ENCODE measurements around the gene TP53TG3E.
"Not testable (repeated sequence)": the region's sequence is repeated elsewhere in the genome, so short reads cannot be mapped to it uniquely, and the experiment has no call there.

TP53TG3E gene, protein sequence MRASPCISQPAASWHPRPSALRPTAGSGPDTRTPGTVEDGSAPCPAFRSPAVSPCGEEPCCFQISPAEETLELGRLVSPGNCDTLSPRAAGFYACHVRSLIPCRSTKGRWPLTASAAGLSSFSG

DNA sequence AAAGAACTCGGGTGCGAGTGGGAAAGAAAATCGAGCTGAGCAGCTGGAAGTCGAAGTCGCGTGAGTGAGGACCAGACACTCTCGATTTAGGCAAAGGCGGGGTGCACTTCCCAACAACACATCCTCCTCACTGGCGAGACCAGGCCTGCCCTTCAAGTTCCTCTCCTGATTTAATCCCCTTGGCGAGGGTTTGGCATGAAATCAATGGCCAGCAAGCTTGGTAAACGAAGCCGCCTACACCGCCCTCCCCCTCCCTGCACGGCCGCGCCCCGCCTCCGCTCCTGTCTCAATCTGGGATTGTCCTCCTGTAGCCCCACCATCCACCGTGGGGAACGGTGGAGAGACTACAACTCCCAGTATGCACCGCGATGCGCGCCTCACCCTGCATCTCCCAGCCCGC is at the start of gene TP53TG3E:
TSS of gene TP53TG3E (plus strand) at position 301 of the 400 bp plus-strand sequence. CDS start at position 369, 68 bp downstream.
- not testable (repeated sequence) for DNase-seq

DNA sequence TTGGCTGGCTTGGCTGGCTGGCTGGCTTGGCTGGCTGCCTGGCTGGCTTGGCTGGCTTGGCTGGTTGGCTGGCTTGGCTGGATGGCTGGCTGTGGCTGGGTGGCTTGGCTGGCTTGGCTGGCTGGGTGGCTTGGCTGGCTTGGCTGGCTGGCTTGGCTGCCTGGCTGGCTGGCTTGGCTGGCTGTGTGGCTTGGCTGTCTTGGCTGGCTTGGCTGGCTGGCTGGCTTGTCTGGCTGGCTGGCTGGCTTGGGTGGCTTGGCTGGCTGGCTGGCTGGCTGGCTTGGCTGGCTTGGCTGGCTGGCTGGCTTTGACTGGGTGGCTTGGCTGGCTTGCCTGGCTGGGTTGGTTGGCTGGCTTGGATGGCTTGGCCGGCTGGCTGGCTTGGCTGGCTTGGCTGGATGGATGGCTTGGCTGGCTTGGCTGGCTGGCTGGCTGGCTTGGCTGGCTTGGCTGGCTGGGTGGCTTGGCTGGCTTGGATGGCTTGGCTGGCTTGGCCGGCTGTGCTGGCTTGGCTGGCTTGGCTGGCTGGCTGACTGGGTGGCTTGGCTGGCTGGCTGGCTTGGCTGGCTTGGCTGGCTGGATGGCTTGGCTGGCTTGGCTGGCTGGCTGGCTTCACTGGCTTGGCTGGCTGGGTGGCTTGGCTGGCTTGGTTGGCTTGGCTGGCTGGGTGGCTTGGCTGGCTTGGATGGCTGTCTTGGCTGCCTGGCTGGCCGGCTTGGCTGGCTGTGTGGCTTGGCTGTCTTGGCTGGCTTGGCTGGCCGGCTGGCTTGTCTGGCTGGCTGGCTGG is 32.3 kb downstream of the TP53TG3E start:
- not testable (repeated sequence) for DNase-seq

DNA sequence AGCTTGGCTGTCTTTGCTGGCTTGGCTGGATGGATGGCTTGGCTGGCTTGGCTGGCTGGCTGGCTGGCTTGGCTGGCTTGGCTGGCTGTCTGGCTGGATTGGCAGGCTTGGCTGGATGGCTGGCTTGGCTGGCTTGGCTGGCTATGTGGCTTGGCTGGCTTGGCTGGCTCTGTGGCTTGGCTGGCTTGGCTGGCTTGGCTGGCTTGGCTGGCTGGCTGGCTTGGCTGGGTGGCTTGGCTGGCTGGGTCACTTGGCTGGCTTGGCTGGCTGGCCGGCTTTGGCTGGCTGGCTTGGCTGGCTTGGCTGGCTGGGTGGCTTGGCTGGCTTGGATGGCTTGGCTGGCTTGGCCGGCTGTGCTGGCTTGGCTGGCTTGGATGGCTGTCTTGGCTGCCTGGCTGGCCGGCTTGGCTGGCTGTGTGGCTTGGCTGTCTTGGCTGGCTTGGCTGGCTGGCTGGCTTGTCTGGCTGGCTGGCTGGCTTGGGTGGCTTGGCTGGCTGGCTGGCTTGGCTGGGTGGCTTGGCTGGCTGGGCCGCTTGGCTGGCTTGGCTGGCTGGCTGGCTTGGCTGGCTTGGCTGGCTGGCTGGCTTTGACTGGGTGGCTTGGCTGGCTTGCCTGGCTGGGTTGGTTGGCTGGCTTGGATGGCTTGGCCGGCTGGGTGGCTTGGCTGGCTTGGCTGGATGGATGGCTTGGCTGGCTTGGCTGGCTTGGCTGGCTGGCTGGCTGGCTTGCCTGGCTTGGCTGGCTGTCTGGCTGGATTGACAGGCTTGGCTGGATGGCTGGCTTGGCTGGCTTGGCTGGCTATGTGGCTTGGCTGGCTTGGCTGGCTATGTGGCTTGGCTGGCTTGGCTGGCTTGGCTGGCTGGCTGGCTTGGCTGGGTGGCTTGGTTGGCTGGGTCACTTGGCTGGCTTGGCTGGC is 33.8 kb downstream of the TP53TG3E start:
- not testable (repeated sequence) for DNase-seq

DNA sequence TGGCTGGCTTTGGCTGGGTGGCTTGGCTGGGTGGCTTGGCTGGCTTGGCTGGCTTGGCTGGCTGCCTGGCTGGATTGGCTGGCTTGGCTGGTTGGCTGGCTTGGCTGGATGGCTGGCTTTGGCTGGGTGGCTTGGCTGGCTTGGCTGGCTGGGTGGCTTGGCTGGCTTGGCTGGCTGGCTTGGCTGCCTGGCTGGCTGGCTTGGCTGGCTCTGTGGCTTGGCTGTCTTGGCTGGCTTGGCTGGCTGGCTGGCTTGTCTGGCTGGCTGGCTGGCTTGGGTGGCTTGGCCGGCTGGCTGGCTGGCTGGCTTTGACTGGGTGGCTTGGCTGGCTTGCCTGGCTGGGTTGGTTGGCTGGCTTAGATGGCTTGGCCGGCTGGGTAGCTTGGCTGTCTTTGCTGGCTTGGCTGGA is 34.4 kb downstream of the TP53TG3E start:
- DNase-seq = not testable (repeated sequence)

DNA sequence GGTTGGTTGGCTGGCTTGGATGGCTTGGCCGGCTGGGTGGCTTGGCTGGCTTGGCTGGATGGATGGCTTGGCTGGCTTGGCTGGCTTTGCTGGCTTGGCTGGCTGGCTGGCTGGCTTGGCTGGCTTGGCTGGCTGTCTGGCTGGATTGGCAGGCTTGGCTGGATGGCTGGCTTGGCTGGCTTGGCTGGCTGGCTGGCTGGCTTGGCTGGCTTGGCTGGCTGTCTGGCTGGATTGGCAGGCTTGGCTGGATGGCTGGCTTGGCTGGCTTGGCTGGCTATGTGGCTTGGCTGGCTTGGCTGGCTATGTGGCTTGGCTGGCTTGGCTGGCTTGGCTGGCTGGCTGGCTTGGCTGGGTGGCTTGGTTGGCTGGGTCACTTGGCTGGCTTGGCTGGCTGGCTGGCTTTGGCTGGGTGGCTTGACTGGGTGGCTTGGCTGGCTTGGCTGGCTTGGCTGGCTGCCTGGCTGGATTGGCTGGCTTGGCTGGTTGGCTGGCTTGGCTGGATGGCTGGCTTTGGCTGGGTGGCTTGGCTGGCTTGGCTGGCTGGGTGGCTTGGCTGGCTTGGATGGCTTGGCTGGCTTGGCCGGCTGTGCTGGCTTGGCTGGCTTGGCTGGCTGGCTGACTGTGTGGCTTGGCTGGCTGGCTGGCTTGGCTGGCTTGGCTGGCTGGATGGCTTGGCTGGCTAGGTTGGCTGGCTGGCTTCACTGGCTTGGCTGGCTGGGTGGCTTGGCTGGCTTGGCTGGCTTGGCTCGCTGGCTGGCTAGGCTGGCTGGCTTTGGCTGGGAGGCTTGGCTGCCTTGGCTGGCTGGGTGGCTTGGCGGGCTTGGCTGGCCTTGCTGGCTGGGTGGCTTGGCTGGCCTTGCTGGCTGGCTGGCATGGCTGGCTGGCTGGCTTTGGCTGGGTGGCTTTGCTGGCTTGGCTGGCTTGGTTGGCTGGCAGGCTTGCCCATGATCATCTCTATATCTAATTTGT is 35.3 kb downstream of the TP53TG3E start:
- not testable (repeated sequence) for DNase-seq
